HEK293T (cell line): Measurements from ENCODE around the gene PANX3.

Experiments used
- ARNT ChIP-seq: fragments of 450-650 bp; IDR thresholded peaks from 2 replicates; pipeline ENCODE4 v1.6.1; 2017; ENCODE audit warnings: mild to moderate bottlenecking
- BHLHE40 ChIP-seq: fragments of 450-650 bp; IDR thresholded peaks from 2 replicates; pipeline ENCODE4 v1.6.1; 2016; ENCODE audit warnings: mild to moderate bottlenecking, moderate library complexity, borderline replicate concordance
- CTBP1 ChIP-seq: fragments of 450-650 bp; IDR thresholded peaks from 2 replicates; pipeline ENCODE4 v1.6.1; 2016; ENCODE audit warnings: borderline replicate concordance
- ELF4 ChIP-seq: fragments of 450-650 bp; IDR thresholded peaks from 2 replicates; pipeline ENCODE4 v1.6.1; 2017; ENCODE audit warnings: antibody characterized with exemption
- FOXK2 ChIP-seq: fragments of 450-650 bp; IDR thresholded peaks from 2 replicates; pipeline ENCODE4 v1.6.1; 2016; ENCODE audit warnings: mild to moderate bottlenecking
- LEF1 ChIP-seq: fragments of 450-650 bp; IDR thresholded peaks from 2 replicates; pipeline ENCODE4 v1.6.1; 2017; ENCODE audit warnings: mild to moderate bottlenecking, borderline replicate concordance
- SP1 ChIP-seq: fragments of 450-650 bp; IDR thresholded peaks from 2 replicates; pipeline ENCODE4 v1.6.1; 2017
- TARDBP ChIP-seq: fragments of 450-650 bp; IDR thresholded peaks from 2 replicates; pipeline ENCODE4 v1.6.1; 2016
- ZNF384 ChIP-seq: fragments of 450-650 bp; IDR thresholded peaks from 2 replicates; pipeline ENCODE4 v1.6.1; 2016

DNA sequence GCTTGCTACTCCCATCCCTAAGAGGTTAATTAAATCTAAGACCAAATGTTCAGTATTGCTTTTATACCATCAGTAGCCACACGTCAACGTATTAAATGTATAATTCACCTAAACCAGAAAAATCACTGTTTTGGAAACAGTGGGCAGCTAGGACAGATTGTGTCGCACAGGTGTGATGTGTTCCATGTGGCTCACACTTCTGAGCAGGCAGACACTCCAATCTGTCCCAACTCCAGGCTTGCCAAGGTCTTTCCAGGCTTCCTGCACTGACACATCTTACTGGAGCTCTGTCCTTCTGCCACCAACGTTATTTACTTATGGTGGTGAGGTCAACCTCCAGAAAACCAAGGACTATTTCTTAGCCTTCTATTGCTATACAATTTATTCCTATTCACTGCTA lies 50.9 kb downstream of the PANX3 start:
- TF ChIP-seq TARDBP (no peak), ARNT (no peak), ELF4 (no peak), ZNF384 (no peak), FOXK2 (no peak), SP1 (no peak), BHLHE40 (no peak), CTBP1 (no peak), LEF1 (no peak)
